ENCODE measurements around the gene GOLGA6D. TPM values are rescaled to one million over a fixed set of nuclear protein-coding genes. Genes with fewer than 3 reads are reported as not detected.

The GOLGA6D gene
- total and polyA plus RNA-seq, 2 of the 8 experiments (the other 6 are each of a cell fraction or from before 2014, with no cell fraction given), result 0.27 to 0.69 TPM

- TF ChIP-seq PHF8 (conservative IDR thresholded peaks at IDR 0.05; ENCODE audit: low read depth, low read length) (no peak), TCF12 (IDR thresholded peaks at IDR 0.05; ENCODE audit: low read depth, low read length) (no peak), POLR2AphosphoS5 (IDR thresholded peaks at IDR 0.05; ENCODE audit: low read depth, low read length) (no peak), YY1 (IDR thresholded peaks at IDR 0.05; ENCODE audit: low read depth, low read length) (no peak), GABPA (IDR thresholded peaks at IDR 0.05; ENCODE audit: borderline replicate concordance, insufficient read depth, low read length) (no peak), RAD21 (IDR thresholded peaks at IDR 0.05 in 1 of 2, conservative IDR thresholded peaks at IDR 0.05 in 1 of 2; ENCODE audit: low read depth in 2 of 2, low read length in 2 of 2) (no peak)
Measured at GRCh38 chr15:75327491-75327890, 44.9 kb downstream of the GOLGA6D start (continued).

Measured in H1 (cell line).